GM06990 (cell line): ENCODE measurements around the gene ZNF100.
"Not testable (repeated sequence)": the region's sequence is repeated elsewhere in the genome, so short reads cannot be mapped to it uniquely, and the experiment has no call there.

Experiments
- DNase-seq: peaks from one replicate; pipeline ENCODE4 v3.0.0-alpha.2; 2011; ENCODE audit not compliant: insufficient read length; ENCODE audit errors: extremely low read depth
- H3K27me3 ChIP-seq: replicated peaks from 2 replicates; pipeline ENCODE4 v1.6.0; 2011; ENCODE audit warnings: low read length; ENCODE audit not compliant: control insufficient read depth, insufficient read depth
- H3K36me3 ChIP-seq: 2 replicates; pipeline ENCODE4 v1.5.1; 2011; ENCODE audit warnings: low read length; ENCODE audit not compliant: control insufficient read depth, insufficient read depth
- H3K4me3 ChIP-seq: replicated peaks from 2 replicates; pipeline ENCODE4 v1.5.1; 2011; ENCODE audit warnings: low read depth, mild to moderate bottlenecking, control low read depth, low read length
- TF ChIP-seq, protein P1 (sequence below): IDR thresholded peaks from 2 replicates; pipeline ENCODE4 v1.5.1; 2011; ENCODE audit warnings: low read length, control low read depth, mild to moderate bottlenecking, inconsistent platforms; ENCODE audit not compliant: insufficient read depth, poor library complexity, severe bottlenecking

The ZNF100 gene

DNA sequence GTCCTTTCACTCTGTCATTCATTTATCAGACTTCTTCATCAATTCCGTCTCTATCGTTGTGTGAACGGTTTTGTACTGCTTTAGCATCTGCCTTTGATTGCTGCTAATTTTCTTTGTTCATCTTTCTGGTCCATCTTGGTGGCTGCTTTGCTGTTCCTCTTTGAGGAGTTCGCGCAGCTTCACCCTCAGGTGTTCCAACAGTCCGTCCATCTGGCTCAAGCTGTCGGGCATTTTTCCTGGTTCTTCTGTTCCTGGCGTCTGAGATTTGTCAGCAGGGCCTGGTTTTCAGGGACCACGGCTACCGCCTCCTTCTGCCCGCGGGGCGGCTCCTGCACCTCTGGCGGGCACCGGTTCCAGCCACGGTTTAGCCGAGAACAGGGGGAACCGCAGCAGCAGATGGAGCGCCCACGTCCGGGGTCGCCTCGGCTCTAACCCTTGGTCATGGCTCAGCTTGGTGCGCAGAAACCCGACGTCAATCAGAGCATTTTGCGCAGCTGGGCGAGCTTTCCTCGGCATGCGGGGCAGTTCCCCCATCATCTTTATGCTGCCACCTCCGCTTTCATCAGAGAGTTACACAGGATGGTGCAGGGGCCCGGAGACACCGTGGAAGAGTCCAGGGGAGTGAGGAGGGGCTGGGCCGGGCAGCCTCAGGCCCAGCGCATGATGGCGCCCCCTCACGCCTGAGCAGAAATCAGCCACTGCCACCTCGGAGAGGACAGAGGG lies 89.5 kb downstream of the ZNF100 start:
- Histone ChIP-seq H3K36me3 (no peaks in the 10 kb centered on the region), H3K4me3 (no peak overlapping the region), H3K27me3 (no peaks in the 10 kb centered on the region)
- DNase-seq, result no peak
- TF ChIP-seq, protein P1, sequence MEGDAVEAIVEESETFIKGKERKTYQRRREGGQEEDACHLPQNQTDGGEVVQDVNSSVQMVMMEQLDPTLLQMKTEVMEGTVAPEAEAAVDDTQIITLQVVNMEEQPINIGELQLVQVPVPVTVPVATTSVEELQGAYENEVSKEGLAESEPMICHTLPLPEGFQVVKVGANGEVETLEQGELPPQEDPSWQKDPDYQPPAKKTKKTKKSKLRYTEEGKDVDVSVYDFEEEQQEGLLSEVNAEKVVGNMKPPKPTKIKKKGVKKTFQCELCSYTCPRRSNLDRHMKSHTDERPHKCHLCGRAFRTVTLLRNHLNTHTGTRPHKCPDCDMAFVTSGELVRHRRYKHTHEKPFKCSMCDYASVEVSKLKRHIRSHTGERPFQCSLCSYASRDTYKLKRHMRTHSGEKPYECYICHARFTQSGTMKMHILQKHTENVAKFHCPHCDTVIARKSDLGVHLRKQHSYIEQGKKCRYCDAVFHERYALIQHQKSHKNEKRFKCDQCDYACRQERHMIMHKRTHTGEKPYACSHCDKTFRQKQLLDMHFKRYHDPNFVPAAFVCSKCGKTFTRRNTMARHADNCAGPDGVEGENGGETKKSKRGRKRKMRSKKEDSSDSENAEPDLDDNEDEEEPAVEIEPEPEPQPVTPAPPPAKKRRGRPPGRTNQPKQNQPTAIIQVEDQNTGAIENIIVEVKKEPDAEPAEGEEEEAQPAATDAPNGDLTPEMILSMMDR, result no peak

DNA sequence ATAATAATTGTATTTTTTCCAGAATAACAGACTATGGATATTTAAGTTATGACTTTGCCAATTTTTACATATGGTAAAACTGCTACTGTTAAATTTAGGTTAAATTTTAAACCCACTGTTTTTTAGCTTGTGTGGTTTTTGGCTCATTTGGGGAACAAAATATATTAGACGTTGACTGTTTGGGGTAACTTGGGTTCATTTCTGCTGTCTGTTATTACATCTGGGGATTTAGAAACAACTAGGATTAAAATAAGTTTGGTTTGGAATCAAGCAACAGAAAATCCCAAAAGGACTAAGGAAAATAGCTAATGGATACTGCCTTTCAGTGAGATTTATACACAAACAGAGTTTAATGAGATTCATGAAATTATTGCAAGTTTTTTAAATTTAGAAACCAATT lies 92.9 kb downstream of the ZNF100 start:
- Histone ChIP-seq H3K27me3 (no peaks in the 10 kb centered on the region), H3K36me3 (no peaks in the 10 kb centered on the region), H3K4me3 (no peak overlapping the region)
- no peak for DNase-seq
- TF ChIP-seq, protein P1, result no peak

DNA sequence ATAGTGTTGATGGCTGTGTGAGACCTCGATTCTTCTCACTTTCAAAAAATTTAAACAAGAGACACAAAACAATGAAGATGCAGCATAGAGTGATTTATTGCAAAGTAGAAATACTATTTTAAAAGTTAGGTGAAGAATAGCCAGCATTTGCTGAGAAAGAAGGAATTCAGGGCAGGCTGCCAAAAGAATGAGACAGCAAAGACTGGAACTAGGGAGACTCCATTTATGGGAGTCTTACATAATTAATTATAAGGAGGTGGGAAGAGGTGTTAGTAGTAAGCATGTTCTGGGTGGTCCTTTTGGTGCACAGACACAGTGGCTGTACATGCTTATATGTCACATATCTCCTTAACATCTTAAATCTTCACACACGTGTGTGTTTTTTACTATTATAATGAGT lies 93.9 kb downstream of the ZNF100 start:
- DNase-seq, H3K4me3 ChIP-seq, H3K36me3 ChIP-seq, H3K27me3 ChIP-seq: not testable (repeated sequence)
